Measurements from ENCODE around the gene MEGF11.

Gene MEGF11

GRCh38 chr15:66253418-66254088 lies at the start of gene MEGF11:
TSS of gene MEGF11 (minus strand) at chr15:66253750. CDS start at chr15:66128403, 125,347 bp downstream.
- peak; percentile 13 for DNase-seq

GRCh38 chr15:66302489-66303278 lies 49.1 kb upstream of the MEGF11 start:
- DNase-seq, result no peak

DNA sequence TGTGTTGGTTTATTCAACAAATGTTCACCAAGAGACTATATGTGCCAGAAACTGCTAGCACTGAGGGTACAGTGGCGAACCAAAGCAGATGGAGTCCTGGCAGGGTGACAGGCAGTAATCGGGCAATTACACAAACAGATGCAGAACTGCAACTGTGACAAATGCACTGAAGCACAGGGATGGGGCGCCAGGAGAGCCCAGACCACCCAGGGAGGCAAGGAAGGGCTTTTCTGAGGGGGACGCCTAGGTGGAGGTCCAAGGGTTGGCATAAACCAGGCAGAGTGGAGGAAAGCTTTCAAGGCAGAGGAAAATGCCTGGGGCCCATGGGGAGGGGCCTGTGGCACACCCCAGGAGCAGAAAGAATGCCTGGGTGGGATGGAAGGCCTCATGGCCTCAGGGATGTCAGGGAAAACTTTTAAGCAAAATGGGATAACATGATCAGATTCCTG lies 45.3 kb upstream of the MEGF11 start:
- DNase-seq, result peak; percentile 94

GRCh38 chr15:66296186-66296585 lies 42.6 kb upstream of the MEGF11 start:
- DNase-seq, result no peak

DNA sequence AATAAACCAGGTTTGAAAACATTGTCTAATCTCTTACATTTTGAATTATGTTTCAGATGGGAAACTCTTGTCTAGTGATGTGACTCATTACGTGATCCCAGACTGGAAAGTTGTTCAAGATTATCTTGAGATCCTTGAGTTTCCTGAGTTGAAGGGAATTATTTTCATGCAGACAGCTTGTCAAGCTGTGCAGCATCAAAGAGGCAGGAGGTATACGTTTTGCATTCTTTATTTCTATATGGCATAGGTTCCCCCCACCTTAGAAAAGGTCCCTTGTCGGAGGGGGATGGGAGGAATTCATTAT lies 41.3 kb upstream of the MEGF11 start:
- DNase-seq, result no peak

- no peak for DNase-seq
Observed at GRCh38 chr15:66294157-66294931, 40.8 kb upstream of the MEGF11 start.

- DNase-seq, result no peak
Observed at GRCh38 chr15:66293419-66294156, 40.0 kb upstream of the MEGF11 start, which contains the start of gene DIS3L. TSS of gene DIS3L (plus strand) at chr15:66293568. CDS start at chr15:66293597, 29 bp downstream.

DNA sequence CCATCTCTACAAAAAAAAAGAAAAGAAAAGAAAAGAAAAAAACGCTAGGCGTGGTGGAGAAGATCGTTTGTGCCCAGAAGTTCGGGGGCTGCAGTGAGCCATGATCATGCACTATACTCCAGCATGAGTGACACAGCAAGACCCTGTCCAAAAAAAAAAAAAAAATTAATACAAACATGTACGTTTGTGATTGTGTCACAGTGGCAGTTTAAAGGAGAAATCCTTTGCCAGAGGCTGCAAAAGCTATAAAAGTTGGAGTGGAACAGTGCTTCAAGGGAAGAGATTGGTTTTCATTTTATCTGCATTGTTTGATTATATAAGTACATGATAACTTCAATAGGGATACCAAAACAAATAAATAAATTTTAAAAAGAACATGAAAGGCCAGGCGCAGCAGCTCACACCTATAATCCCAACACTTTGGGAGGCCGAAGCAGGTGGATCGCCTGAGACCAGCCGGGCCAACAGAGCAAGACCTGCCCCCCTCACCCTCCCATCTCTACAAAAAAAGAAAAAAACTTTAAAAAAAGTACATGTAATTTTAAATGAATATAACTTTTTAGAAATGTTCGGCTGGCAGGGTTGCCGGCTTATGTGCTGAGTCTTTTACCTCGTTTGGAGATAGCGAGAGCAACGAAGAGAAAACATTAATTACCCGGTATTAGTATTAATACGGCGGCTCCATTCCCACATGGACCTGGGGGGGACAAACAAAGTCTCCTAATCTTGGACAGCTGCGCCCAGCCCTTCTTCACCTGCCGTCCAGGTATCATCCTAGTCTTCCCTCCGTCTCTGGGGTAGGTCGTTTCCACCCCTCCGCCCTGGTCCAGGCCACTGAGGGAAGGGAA lies 39.2 kb upstream of the MEGF11 start:
- DNase-seq, result no peak

DNA sequence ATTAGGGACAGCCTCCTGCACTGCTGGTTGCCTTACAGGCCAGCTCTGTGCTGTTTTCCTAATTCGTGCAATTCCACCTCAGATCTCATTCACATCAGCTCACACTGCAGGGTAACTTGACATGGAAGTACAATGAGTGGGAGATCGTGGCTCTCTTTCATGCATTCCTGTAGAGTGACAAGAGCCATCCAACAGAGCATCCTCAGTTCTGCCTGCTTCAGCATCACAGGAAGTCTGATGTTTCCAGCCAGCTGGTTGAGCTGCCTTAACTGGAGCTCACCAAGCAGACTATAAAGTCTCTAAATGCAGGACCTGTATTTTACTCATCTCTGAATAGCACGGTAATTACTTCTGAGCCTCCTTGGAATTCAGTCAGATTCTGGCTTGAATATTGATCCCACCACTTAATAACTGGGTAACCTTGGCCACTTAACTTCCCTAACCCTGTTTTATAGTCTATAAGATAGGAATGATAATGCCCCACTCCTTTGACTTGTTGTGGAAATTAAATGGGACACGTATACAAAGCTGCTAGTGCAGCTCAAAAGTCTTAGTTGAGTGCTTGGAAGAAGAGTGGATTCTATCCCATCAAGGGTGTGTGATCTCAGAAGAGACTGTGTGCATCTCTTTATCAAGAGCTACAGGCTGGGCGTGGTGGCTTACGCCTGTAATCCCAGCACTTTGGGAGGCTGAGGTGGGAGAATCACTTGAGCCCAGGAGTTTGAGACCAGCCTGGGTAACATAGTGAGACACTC lies 38.4 kb upstream of the MEGF11 start:
- no peak for DNase-seq

GRCh38 chr15:66290518-66290917 lies 37.0 kb upstream of the MEGF11 start:
- DNase-seq, result no peak

- DNase-seq, result no peak
Observed at GRCh38 chr15:66290007-66290406, 36.5 kb upstream of the MEGF11 start.

DNA sequence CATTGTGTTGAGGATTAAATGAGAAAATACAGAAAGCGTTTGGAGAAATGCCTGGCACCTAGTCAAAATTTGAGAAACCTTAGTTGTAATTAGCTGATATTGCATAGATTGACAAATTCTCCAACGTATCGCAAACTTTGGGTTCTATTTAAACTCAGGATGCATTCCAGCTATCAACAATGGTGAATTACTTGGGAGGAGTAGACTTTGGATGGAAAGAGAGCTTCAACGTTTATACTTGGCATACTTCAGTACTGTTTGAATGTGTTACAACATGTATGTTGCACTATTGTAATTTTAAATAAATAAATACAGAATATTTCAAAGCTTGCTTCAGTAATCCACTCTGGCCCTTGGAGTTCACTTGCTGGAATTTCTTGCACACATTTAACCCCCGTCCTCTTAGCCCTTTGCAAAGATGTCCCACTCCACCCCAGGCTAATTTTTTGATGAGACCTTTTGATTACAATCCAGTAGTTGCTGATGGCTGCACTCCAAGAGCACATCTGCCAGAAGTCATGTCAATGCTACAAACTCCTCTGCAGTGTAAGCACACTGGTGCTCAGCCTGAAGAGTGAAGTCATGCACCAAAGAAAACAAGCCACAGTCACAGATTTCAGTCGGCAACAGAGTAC lies 35.1 kb upstream of the MEGF11 start:
- no peak for DNase-seq

DNA sequence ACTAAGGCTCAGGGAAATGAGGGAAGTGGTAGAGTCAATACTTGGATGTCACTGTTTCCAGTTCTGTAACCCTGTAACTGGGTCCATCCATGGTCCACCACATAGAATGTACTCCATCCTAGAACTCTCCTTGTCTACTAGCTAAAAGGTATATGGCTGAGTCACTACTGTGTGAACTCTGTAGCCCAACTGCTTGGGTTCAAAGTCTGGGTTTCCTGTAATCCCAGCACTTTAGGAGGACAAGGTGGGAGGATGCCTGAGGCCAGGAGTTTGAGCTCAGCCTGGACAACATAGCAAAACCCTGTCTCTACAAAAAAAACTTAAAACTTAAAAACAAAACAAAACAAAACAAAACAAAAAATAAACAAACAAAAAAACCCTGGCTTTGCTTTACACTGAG lies 34.5 kb upstream of the MEGF11 start:
- DNase-seq, result no peak

DNA sequence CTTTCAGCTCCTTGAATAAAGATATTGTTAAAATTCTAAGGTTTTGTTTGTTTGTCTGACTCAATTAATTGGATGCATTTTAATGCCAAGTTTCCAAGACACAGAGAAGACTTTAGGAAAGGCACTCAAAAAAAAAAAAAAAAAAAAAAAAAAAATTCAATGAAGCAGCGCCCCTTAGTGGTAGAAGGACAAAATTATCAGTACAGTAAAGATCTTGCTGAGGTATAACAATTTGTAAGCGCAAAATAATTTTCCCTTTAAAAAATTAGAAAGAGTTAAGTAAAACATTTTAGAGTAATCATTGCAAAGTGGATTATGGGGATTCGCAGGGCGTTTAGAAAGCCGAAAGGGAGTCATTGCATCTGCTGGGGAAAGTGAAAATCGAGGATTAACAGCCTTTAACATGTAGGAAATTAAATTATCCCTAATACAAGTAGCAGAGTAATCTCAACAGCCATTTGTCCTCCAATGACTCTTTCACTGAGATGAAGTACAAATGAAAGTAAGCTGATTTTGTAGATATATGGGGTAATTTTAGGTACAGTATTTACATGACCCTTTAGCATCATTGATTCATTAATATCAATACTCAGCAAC lies 34.0 kb upstream of the MEGF11 start:
- peak; percentile 19 for DNase-seq

- no peak for DNase-seq
Observed at GRCh38 chr15:66285533-66286280, 32.2 kb upstream of the MEGF11 start.

GRCh38 chr15:66284271-66284670 lies 30.7 kb upstream of the MEGF11 start:
- DNase-seq, result no peak

GRCh38 chr15:66278671-66279070 lies 25.1 kb upstream of the MEGF11 start:
- no peak for DNase-seq

GRCh38 chr15:66278056-66278455 lies 24.5 kb upstream of the MEGF11 start:
- DNase-seq, result no peak

- no peak for DNase-seq
Observed at GRCh38 chr15:66276546-66276945, 23.0 kb upstream of the MEGF11 start.

DNA sequence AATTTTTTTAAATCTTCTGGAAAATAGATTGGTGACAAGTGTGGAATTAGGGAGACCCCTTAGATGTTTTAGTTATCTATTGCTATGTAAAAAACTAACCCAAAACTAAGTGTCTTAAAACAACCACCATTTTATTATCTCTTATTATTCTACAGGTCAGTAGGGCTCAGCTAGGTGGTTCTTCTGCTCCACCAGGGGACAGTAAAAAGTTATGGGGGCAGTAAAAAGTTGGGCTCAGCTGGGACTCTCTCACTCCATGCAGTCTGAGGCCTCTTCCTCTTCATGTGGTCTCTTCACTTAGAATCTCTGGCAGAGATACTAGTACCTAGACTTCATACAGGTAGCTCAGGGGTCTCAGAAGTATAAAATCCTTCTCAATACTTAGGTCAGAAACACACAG lies 21.8 kb upstream of the MEGF11 start:
- DNase-seq, result no peak
